DOHH2 (cell line): ENCODE measurements around the gene CYCS.
"Not testable (repeated sequence)": the region's sequence is repeated elsewhere in the genome, so short reads cannot be mapped to it uniquely, and the experiment has no call there.

Experiments
- H3F3A ChIP-seq: fragments of 200-600 bp; sonication (generic), shearing (Covaris generic); 2 replicates; pipeline ENCODE4 v1.6.0; 2016; ENCODE audit warnings: antibody characterized with exemption, mild to moderate bottlenecking; ENCODE audit not compliant: control insufficient read depth, insufficient read depth
- H3K27ac ChIP-seq: fragments of 200-600 bp; sonication (generic); 2 replicates; pipeline ENCODE4 v1.5.1; 2014; ENCODE audit warnings: low read depth, mild to moderate bottlenecking, low read length, moderate library complexity
- H3K27me3 ChIP-seq: fragments of 200-600 bp; sonication (generic); 2 replicates; pipeline ENCODE4 v1.6.1; 2014; ENCODE audit warnings: mild to moderate bottlenecking, low read length, mixed read lengths; ENCODE audit not compliant: control insufficient read depth
- H3K36me3 ChIP-seq: fragments of 200-600 bp; sonication (generic); 2 replicates; pipeline ENCODE4 v1.6.1; 2014; ENCODE audit warnings: mild to moderate bottlenecking, low read length, moderate library complexity, mixed read lengths; ENCODE audit not compliant: control insufficient read depth
- H3K4me1 ChIP-seq: fragments of 200-600 bp; sonication (generic); 2 replicates; pipeline ENCODE4 v1.6.1; 2014; ENCODE audit warnings: mild to moderate bottlenecking, low read length, mixed read lengths; ENCODE audit not compliant: control insufficient read depth
- H3K4me2 ChIP-seq: fragments of 200-600 bp; sonication (generic); 2 replicates; pipeline ENCODE4 v1.6.0; 2014; ENCODE audit warnings: mild to moderate bottlenecking, low read length, moderate library complexity
- H3K4me3 ChIP-seq: fragments of 200-600 bp; sonication (generic); 2 replicates; pipeline ENCODE4 v1.5.1; 2014; ENCODE audit warnings: mild to moderate bottlenecking, low read length, mixed read lengths
- H3K79me2 ChIP-seq: fragments of 200-600 bp; sonication (generic); 2 replicates; pipeline ENCODE4 v1.6.1; 2014; ENCODE audit warnings: mild to moderate bottlenecking, low read length, mixed read lengths; ENCODE audit not compliant: control insufficient read depth
- H3K9me2 ChIP-seq: fragments of 200-600 bp; sonication (generic); replicated peaks from 2 replicates; pipeline ENCODE4 v1.6.1; 2014; ENCODE audit warnings: mild to moderate bottlenecking, low read length, mixed read lengths; ENCODE audit not compliant: control insufficient read depth
- H3K9me3 ChIP-seq: fragments of 200-600 bp; sonication (generic); 2 replicates; pipeline ENCODE4 v1.6.1; 2014; ENCODE audit warnings: antibody characterized with exemption, low read length, mixed read lengths; ENCODE audit not compliant: control insufficient read depth, insufficient read depth
- H4K20me1 ChIP-seq: fragments of 200-600 bp; sonication (generic); 2 replicates; pipeline ENCODE4 v1.6.0; 2014; ENCODE audit warnings: low read depth, mild to moderate bottlenecking, antibody characterized with exemption, low read length, moderate library complexity; ENCODE audit not compliant: control insufficient read depth, insufficient read depth
- EZH2phosphoT487 ChIP-seq: fragments of 200-600 bp; sonication (generic); IDR thresholded peaks from 2 replicates; pipeline ENCODE4 v1.6.1; 2017; ENCODE audit warnings: borderline replicate concordance, mild to moderate bottlenecking, antibody characterized with exemption, low read length, moderate library complexity, mixed read lengths
- TF ChIP-seq, protein P1 (sequence below): fragments of 200-600 bp; sonication (generic); IDR thresholded peaks from one replicate; pipeline ENCODE4 v1.5.1; 2014; ENCODE audit warnings: antibody characterized with exemption, mild to moderate bottlenecking, low read depth, low read length; ENCODE audit not compliant: poor library complexity, severe bottlenecking

CYCS gene

DNA sequence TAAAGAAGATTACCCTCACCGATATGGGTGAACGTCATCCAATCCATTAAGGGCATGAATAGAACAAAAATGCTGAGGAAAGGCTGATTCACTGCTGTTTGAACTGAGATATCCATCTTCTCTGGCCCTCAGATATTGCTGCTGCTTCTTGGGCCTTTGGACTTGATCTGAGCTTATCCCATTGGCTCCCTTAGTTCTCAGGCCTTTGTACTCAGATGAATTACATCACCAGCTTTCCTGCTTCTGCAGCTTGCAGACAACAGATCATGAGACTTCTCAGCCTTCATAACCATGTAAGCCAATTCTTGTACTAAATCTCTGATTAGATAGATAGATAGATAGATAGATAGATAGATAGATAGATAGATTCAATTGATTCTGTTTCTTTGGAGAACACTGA lies 40.2 kb downstream of the CYCS start:
- no peaks in the 10 kb centered on the region for H3K9me3 ChIP-seq
- no peaks in the 10 kb centered on the region for H3K27me3 ChIP-seq
- H3K9me2 ChIP-seq = no peaks in the 10 kb centered on the region
- TF ChIP-seq, protein P1, sequence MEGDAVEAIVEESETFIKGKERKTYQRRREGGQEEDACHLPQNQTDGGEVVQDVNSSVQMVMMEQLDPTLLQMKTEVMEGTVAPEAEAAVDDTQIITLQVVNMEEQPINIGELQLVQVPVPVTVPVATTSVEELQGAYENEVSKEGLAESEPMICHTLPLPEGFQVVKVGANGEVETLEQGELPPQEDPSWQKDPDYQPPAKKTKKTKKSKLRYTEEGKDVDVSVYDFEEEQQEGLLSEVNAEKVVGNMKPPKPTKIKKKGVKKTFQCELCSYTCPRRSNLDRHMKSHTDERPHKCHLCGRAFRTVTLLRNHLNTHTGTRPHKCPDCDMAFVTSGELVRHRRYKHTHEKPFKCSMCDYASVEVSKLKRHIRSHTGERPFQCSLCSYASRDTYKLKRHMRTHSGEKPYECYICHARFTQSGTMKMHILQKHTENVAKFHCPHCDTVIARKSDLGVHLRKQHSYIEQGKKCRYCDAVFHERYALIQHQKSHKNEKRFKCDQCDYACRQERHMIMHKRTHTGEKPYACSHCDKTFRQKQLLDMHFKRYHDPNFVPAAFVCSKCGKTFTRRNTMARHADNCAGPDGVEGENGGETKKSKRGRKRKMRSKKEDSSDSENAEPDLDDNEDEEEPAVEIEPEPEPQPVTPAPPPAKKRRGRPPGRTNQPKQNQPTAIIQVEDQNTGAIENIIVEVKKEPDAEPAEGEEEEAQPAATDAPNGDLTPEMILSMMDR = no peak
- no peak for TF ChIP-seq EZH2phosphoT487
- no peak overlapping the region for H3K27ac ChIP-seq
- no peaks in the 10 kb centered on the region for H3K79me2 ChIP-seq
- no peaks in the 10 kb centered on the region for H4K20me1 ChIP-seq
- H3K36me3 ChIP-seq = no peaks in the 10 kb centered on the region
- H3K4me1 ChIP-seq = peaks cover 7% of the 10 kb centered on the region
- H3K4me2 ChIP-seq = no peak overlapping the region
- no peak overlapping the region for H3K4me3 ChIP-seq
- H3F3A ChIP-seq = no peaks in the 10 kb centered on the region

DNA sequence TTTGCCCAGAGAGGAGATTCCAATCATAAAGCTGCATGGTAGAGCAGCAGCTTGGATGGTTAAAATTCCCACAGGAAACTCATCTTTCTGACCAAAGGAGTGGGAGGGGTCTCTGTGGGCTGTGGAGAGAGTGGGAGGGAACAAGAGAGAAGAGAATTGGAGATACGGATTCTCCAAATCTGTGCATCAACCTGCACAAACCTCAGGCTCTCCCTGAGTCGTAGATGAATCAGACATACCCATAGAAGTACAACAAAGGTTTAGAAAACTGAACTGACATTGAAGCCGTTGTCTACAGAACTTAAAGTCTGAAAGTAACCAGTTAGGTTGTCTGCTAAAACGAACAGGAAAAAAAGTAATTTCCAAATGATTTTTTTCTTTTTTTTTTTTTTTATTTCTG lies 41.9 kb downstream of the CYCS start:
- Histone ChIP-seq H3K79me2 (no peaks in the 10 kb centered on the region), H3K4me2 (no peak overlapping the region), H4K20me1 (no peaks in the 10 kb centered on the region), H3K36me3 (no peaks in the 10 kb centered on the region), H3K27ac (no peak overlapping the region), H3F3A (no peaks in the 10 kb centered on the region), H3K9me2 (no peaks in the 10 kb centered on the region), H3K9me3 (no peaks in the 10 kb centered on the region), H3K4me3 (no peak overlapping the region), H3K4me1 (peaks cover 7% of the 10 kb centered on the region), H3K27me3 (no peaks in the 10 kb centered on the region)
- TF ChIP-seq, protein P1 = no peak
- TF ChIP-seq EZH2phosphoT487 = no peak

DNA sequence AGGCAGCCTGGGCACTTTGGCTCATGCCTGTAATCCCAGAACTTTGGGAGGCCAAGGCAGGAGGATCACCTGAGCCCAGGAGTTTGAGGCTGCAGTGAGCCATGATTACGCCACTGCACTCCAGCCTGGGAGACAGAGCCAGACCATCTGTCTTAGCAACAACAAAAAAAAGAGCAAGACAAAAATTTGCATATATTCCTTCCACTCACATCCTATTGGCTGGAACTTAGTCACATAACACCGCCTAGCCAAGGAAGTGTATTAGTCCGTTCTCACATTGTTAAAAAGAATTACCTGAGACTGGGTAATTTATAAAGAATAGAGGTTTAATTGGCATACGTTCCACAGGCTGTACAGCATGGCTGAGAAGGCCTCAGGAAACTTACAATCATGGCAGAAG lies 43.0 kb downstream of the CYCS start:
- H3K27me3 ChIP-seq, H3K4me2 ChIP-seq, H3K9me3 ChIP-seq, H3K9me2 ChIP-seq, H3K4me1 ChIP-seq, H3K27ac ChIP-seq, H3K79me2 ChIP-seq, H3F3A ChIP-seq, H3K4me3 ChIP-seq, H3K36me3 ChIP-seq, H4K20me1 ChIP-seq: not testable (repeated sequence)

DNA sequence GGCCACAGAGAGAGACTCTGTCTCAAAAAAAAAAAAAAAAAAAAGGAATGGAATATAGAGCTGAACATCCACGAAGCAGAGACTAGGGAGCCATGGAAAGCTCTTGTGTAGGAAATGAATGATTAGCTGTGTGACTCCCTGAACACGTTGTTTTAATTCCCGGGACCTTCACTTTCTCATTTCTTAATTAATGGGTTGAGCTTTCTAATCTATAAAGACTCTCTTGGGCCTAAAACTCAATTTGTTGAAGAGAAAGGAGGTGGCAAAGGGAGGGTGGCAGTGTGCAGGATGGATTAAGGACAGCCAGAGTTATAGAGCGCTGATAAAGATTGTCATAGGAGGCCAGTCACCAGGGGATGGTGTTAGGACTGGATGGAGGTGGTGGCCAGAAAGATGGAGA lies 48.0 kb downstream of the CYCS start:
- H4K20me1 ChIP-seq = no peaks in the 10 kb centered on the region
- H3K27me3 ChIP-seq = peaks cover 4% of the 10 kb centered on the region; the same call in 1 of the 2 replicates
- no peaks in the 10 kb centered on the region for H3K9me3 ChIP-seq
- H3K9me2 ChIP-seq = no peaks in the 10 kb centered on the region
- no peaks in the 10 kb centered on the region for H3F3A ChIP-seq
- H3K79me2 ChIP-seq = no peaks in the 10 kb centered on the region
- no peak overlapping the region for H3K4me3 ChIP-seq
- H3K4me2 ChIP-seq = no peak overlapping the region
- TF ChIP-seq, protein P1 = no peak
- no peak for TF ChIP-seq EZH2phosphoT487
- H3K27ac ChIP-seq = no peak overlapping the region
- no peaks in the 10 kb centered on the region for H3K36me3 ChIP-seq
- H3K4me1 ChIP-seq = peaks cover 12% of the 10 kb centered on the region
